ENCODE data around the gene SLC38A3. TPM values are rescaled to one million over a fixed set of nuclear protein-coding genes. Genes with fewer than 3 reads are reported as not detected.

The SLC38A3 gene
- total RNA-seq, 1 donor from 2014 or later, result 1.2 TPM

- Mint-ChIP-seq H3K27ac (ENCODE audit: unreplicated experiment) (peak overlapping the region; percentile 79), H3K27me3 (ENCODE audit: low read depth) (no peaks in the 10 kb centered on the region), H3K4me1 (ENCODE audit: low read depth) (peaks cover 26% of the 10 kb centered on the region), H3K9me3 (ENCODE audit: low read depth) (no peaks in the 10 kb centered on the region), H3K4me3 (ENCODE audit: unreplicated experiment) (no peak overlapping the region), H3K36me3 (ENCODE audit: low read depth) (peaks cover 22% of the 10 kb centered on the region)
- no peak for TF ChIP-seq CTCF (IDR thresholded peaks at IDR 0.05)
- no peak for DNase-seq (ENCODE audit: low spot score)
Observed at GRCh38 chr3:50254577-50255250, 49.6 kb downstream of the SLC38A3 start.

GRCh38 chr3:50255251-50255615 lies 50.2 kb downstream of the SLC38A3 start:
- Mint-ChIP-seq H3K4me1 (ENCODE audit: low read depth) (peaks cover 25% of the 10 kb centered on the region), H3K36me3 (ENCODE audit: low read depth) (peaks cover 20% of the 10 kb centered on the region), H3K27ac (ENCODE audit: unreplicated experiment) (no peak overlapping the region), H3K9me3 (ENCODE audit: low read depth) (no peaks in the 10 kb centered on the region), H3K4me3 (ENCODE audit: unreplicated experiment) (no peak overlapping the region), H3K27me3 (ENCODE audit: low read depth) (no peaks in the 10 kb centered on the region)
- no peak for DNase-seq (ENCODE audit: low spot score)
- TF ChIP-seq CTCF (IDR thresholded peaks at IDR 0.05), result no peak

GRCh38 chr3:50256978-50257890 lies 52.2 kb downstream of the SLC38A3 start:
- H3K27me3 Mint-ChIP-seq (ENCODE audit: low read depth), result no peaks in the 10 kb centered on the region
- no peak overlapping the region for H3K4me3 Mint-ChIP-seq (ENCODE audit: unreplicated experiment)
- no peak overlapping the region for H3K27ac Mint-ChIP-seq (ENCODE audit: unreplicated experiment)
- no peaks in the 10 kb centered on the region for H3K9me3 Mint-ChIP-seq (ENCODE audit: low read depth)
- no peak for DNase-seq (ENCODE audit: low spot score)
- TF ChIP-seq CTCF (IDR thresholded peaks at IDR 0.05), result peak; percentile 76
- peaks cover 27% of the 10 kb centered on the region for H3K4me1 Mint-ChIP-seq (ENCODE audit: low read depth)
- peaks cover 16% of the 10 kb centered on the region for H3K36me3 Mint-ChIP-seq (ENCODE audit: low read depth)

GRCh38 chr3:50258029-50258680 lies 53.1 kb downstream of the SLC38A3 start:
- Mint-ChIP-seq H3K9me3 (ENCODE audit: low read depth) (no peaks in the 10 kb centered on the region), H3K27ac (ENCODE audit: unreplicated experiment) (peak overlapping the region; percentile 36), H3K36me3 (ENCODE audit: low read depth) (peaks cover 16% of the 10 kb centered on the region), H3K27me3 (ENCODE audit: low read depth) (no peaks in the 10 kb centered on the region), H3K4me3 (ENCODE audit: unreplicated experiment) (no peak overlapping the region), H3K4me1 (ENCODE audit: low read depth) (peaks cover 35% of the 10 kb centered on the region)
- TF ChIP-seq CTCF (IDR thresholded peaks at IDR 0.05), result no peak
- DNase-seq (ENCODE audit: low spot score), result no peak

- peak overlapping the region; percentile 93 for H3K27ac Mint-ChIP-seq (ENCODE audit: unreplicated experiment)
- no peaks in the 10 kb centered on the region for H3K27me3 Mint-ChIP-seq (ENCODE audit: low read depth)
- H3K36me3 Mint-ChIP-seq (ENCODE audit: low read depth), result peaks cover 13% of the 10 kb centered on the region
- H3K4me1 Mint-ChIP-seq (ENCODE audit: low read depth), result peaks cover 43% of the 10 kb centered on the region
- H3K4me3 Mint-ChIP-seq (ENCODE audit: unreplicated experiment), result no peak overlapping the region
- TF ChIP-seq CTCF (IDR thresholded peaks at IDR 0.05), result no peak
- H3K9me3 Mint-ChIP-seq (ENCODE audit: low read depth), result no peaks in the 10 kb centered on the region
- no peak for DNase-seq (ENCODE audit: low spot score)
Observed at GRCh38 chr3:50258979-50259378, 53.9 kb downstream of the SLC38A3 start.
